Choroid plexus epithelial cell (primary cell): ENCODE data around the gene SCAF1.

Experiments used
- DNase-seq: peaks from one replicate; pipeline ENCODE4 v3.0.0-alpha.2; 2010; ENCODE audit warnings: low read depth
- H3K4me3 ChIP-seq: 2 replicates; pipeline ENCODE4 v1.5.1; 2011; ENCODE audit warnings: low read depth, mild to moderate bottlenecking, control low read depth, low read length, moderate library complexity
- TF ChIP-seq, protein P1 (sequence below): conservative IDR thresholded peaks from 2 replicates; pipeline ENCODE4 v1.5.1; 2011; ENCODE audit warnings: low read depth, mild to moderate bottlenecking, control low read depth, inconsistent platforms, low read length, moderate library complexity

Gene SCAF1

DNA sequence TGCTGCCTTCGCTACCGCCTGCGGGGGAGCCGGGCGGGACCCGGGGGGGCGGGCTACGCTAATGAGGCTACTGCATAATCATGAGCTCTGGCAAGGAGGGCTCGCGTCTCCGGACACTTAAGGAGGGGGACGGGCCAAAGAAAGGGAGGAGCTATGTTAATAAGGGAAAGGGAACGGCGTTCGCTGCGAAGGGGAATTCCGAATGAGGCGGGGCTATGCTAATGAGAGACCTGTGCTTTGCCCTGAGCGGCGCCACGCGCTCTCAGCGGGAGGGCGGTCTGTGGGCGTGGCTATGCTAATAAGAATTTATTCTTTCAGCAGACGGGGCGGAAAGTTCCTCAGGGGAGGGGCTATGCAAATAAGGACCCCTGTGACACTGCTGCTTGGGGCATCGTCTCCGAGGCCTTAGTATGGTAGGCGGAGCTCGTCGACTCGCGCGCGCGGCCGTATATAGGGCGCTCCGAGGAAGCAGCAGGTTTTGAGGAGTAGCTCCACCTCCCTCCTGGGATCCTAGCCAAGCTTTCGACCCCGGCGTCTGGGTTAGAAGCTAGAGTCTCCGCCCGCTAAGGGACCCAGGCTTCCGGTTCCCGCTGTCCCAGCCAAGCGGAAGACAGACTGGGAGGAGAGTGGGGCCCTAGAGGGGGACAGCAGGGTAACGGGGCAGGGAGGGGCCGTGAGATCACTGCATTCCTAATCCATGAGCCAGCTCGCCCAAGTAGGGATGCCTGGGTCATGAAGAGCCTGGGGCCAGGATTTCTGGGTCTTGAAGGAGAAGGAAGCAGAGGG, 1.7 kb upstream of the SCAF1 start, which contains the start of gene RRAS:
TSS of gene RRAS (minus strand) at position 31 of the 786 bp plus-strand sequence. CDS start 45 bp downstream, outside the sequence.
- peak within 1 kb of the TSS; percentile 73 for H3K4me3 ChIP-seq
- TF ChIP-seq, protein P1, sequence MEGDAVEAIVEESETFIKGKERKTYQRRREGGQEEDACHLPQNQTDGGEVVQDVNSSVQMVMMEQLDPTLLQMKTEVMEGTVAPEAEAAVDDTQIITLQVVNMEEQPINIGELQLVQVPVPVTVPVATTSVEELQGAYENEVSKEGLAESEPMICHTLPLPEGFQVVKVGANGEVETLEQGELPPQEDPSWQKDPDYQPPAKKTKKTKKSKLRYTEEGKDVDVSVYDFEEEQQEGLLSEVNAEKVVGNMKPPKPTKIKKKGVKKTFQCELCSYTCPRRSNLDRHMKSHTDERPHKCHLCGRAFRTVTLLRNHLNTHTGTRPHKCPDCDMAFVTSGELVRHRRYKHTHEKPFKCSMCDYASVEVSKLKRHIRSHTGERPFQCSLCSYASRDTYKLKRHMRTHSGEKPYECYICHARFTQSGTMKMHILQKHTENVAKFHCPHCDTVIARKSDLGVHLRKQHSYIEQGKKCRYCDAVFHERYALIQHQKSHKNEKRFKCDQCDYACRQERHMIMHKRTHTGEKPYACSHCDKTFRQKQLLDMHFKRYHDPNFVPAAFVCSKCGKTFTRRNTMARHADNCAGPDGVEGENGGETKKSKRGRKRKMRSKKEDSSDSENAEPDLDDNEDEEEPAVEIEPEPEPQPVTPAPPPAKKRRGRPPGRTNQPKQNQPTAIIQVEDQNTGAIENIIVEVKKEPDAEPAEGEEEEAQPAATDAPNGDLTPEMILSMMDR: no peak
- DNase-seq: peak; percentile 100

- H3K4me3 ChIP-seq: peak overlapping the region; percentile 97
- TF ChIP-seq, protein P1: no peak
- DNase-seq: no peak
These were observed 555 bp downstream of the SCAF1 start for GRCh38 chr19:49642492-49643035.

- TF ChIP-seq, protein P1: no peak
These were observed 1.5 kb downstream of the SCAF1 start for GRCh38 chr19:49643466-49643865.

GRCh38 chr19:49645592-49645991, 3.6 kb downstream of the SCAF1 start:
- TF ChIP-seq, protein P1: no peak
- H3K4me3 ChIP-seq: no peak overlapping the region
- DNase-seq: no peak

More at GRCh38 chr19:49643466-49643865, 1.5 kb downstream of the SCAF1 start:
- no peak for DNase-seq
- H3K4me3 ChIP-seq: peak overlapping the region; percentile 17

DNA sequence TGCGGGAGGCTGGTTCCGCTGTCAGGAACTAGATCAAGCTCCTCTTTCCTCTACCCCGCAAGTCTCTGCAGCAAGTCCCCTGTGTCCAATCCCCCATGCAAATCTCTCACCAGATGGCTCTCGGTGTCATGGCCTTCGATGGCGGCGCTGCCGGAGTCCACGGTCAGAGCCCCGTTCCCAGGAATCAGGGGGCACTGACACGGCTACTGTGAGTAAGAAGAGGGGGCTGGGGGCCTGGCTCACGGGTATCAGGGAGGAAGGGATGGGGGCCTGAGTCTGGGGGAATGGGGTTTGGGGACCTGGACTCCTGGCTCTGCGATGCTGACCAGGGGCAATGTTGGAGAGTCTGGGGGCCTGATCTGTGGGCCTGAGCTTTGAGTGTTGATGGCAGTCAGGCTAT, 4.0 kb downstream of the SCAF1 start:
- no peak for DNase-seq
- H3K4me3 ChIP-seq: no peak overlapping the region
- TF ChIP-seq, protein P1: no peak

- H3K4me3 ChIP-seq: no peak overlapping the region
- no peak for DNase-seq
- TF ChIP-seq, protein P1: no peak
These were observed 4.6 kb downstream of the SCAF1 start for GRCh38 chr19:49646586-49646985.
